HPDE6-E6E7 (cell line): ENCODE measurements around the gene DPP3.
A peak's percentile ranks its signal among the peaks of the same experiment; 100 is the strongest.
"Not testable (repeated sequence)": the region's sequence is repeated elsewhere in the genome, so short reads cannot be mapped to it uniquely, and the experiment has no call there.

ENCODE experiments used
- DNase-seq: peaks from one replicate; pipeline ENCODE4 v3.0.0; 2011; ENCODE audit warnings: missing footprints; ENCODE audit errors: extremely low spot score

Gene DPP3

GRCh38 chr11:66480117-66480938, at the start of gene DPP3:
Gene DPP3, plus strand, starts transcription at chr11:66480434. Its CDS starts 1,767 bp downstream, at chr11:66482201.
- peak; percentile 100 for DNase-seq

GRCh38 chr11:66431287-66431686, 48.9 kb upstream of the DPP3 start:
- DNase-seq, result not testable (repeated sequence)

- DNase-seq, result not testable (repeated sequence)
Measured at GRCh38 chr11:66431871-66432329, 48.3 kb upstream of the DPP3 start.

- DNase-seq, result no peak
Measured at GRCh38 chr11:66432597-66432996, 47.6 kb upstream of the DPP3 start.

GRCh38 chr11:66437979-66438503, 42.2 kb upstream of the DPP3 start:
- DNase-seq, result no peak

GRCh38 chr11:66438504-66439466, 41.4 kb upstream of the DPP3 start, which contains the start of gene MRPL11:
Gene MRPL11, minus strand, starts transcription at chr11:66438848. Its CDS starts 94 bp downstream, at chr11:66438754.
- peak; percentile 96 for DNase-seq

GRCh38 chr11:66440101-66440939, 39.9 kb upstream of the DPP3 start:
- not testable (repeated sequence) for DNase-seq

GRCh38 chr11:66440940-66441282, 39.3 kb upstream of the DPP3 start:
- DNase-seq, result not testable (repeated sequence)

GRCh38 chr11:66443602-66444001, 36.6 kb upstream of the DPP3 start:
- DNase-seq, result no peak

- no peak for DNase-seq
Measured at GRCh38 chr11:66447012-66447411, 33.2 kb upstream of the DPP3 start.

- DNase-seq, result no peak
Measured at GRCh38 chr11:66448523-66448922, 31.7 kb upstream of the DPP3 start.

- DNase-seq, result no peak
Measured at GRCh38 chr11:66450560-66450959, 29.7 kb upstream of the DPP3 start.

- no peak for DNase-seq
Measured at GRCh38 chr11:66451663-66452062, 28.6 kb upstream of the DPP3 start.

GRCh38 chr11:66454247-66454646, 26.0 kb upstream of the DPP3 start:
- DNase-seq, result no peak

- DNase-seq, result no peak
Measured at GRCh38 chr11:66454828-66455227, 25.4 kb upstream of the DPP3 start.

- no peak for DNase-seq
Measured at GRCh38 chr11:66457826-66458225, 22.4 kb upstream of the DPP3 start.

- DNase-seq, result no peak
Measured at GRCh38 chr11:66459138-66459778, 21.0 kb upstream of the DPP3 start.

GRCh38 chr11:66462010-66462409, 18.2 kb upstream of the DPP3 start:
- DNase-seq, result no peak

- DNase-seq, result no peak
Measured at GRCh38 chr11:66462911-66463310, 17.3 kb upstream of the DPP3 start.

- not testable (repeated sequence) for DNase-seq
Measured at GRCh38 chr11:66464116-66464515, 16.1 kb upstream of the DPP3 start.

GRCh38 chr11:66464916-66465315, 15.3 kb upstream of the DPP3 start:
- DNase-seq, result no peak
